Measurements from ENCODE around the gene RNF220.

DNA sequence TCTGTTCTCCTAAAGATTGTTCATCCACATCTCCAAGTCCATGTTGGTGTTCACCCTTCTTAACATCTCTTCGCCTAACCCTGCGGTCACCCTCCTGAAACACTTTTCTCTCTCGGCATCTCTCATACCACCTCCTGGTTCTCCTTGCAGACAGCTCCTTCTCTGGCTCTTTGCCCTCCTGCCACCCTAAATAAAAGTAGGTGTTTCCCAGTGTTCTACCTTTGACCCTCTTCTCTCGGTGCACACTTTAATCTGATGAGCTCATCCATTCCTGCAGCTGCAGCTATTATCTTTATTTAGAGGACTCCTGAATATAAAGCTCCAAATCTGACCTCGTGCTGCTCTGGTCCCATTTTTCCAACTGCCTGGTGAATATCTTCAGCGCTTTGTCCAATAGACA, 142.3 kb downstream of the RNF220 start:
- TF ChIP-seq POLR2AphosphoS5 (IDR thresholded peaks at IDR 0.05; ENCODE audit: insufficient read depth, low read depth, low read length), result no peak
- TF ChIP-seq, protein P1, sequence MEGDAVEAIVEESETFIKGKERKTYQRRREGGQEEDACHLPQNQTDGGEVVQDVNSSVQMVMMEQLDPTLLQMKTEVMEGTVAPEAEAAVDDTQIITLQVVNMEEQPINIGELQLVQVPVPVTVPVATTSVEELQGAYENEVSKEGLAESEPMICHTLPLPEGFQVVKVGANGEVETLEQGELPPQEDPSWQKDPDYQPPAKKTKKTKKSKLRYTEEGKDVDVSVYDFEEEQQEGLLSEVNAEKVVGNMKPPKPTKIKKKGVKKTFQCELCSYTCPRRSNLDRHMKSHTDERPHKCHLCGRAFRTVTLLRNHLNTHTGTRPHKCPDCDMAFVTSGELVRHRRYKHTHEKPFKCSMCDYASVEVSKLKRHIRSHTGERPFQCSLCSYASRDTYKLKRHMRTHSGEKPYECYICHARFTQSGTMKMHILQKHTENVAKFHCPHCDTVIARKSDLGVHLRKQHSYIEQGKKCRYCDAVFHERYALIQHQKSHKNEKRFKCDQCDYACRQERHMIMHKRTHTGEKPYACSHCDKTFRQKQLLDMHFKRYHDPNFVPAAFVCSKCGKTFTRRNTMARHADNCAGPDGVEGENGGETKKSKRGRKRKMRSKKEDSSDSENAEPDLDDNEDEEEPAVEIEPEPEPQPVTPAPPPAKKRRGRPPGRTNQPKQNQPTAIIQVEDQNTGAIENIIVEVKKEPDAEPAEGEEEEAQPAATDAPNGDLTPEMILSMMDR (IDR thresholded peaks at IDR 0.05; ENCODE audit: extremely low read depth in 1 of 2, insufficient read depth in 1 of 2, low read depth in 1 of 2, low read length in 2 of 2), result no peak
- no peak for TF ChIP-seq POLR2A (IDR thresholded peaks at IDR 0.05; ENCODE audit: low read depth, low read length)
- no peak for TF ChIP-seq MYC (IDR thresholded peaks at IDR 0.05; ENCODE audit: low read depth, low read length)
- no peak for TF ChIP-seq GATA2 (IDR thresholded peaks at IDR 0.05; ENCODE audit: insufficient read depth, insufficient read length, low read depth, low read length)
